22Rv1 (cell line): ENCODE data around the gene FGF1.

Experiments
- ZFX ChIP-seq: fragments of 450-650 bp; IDR thresholded peaks from 2 replicates; pipeline ENCODE4 v1.6.1; 2017; ENCODE audit warnings: antibody characterized with exemption, borderline replicate concordance
- TF ChIP-seq, protein P1 (sequence below): fragments of 450-650 bp; IDR thresholded peaks from 2 replicates; pipeline ENCODE4 v1.5.1; 2017; ENCODE audit warnings: mild to moderate bottlenecking

DNA sequence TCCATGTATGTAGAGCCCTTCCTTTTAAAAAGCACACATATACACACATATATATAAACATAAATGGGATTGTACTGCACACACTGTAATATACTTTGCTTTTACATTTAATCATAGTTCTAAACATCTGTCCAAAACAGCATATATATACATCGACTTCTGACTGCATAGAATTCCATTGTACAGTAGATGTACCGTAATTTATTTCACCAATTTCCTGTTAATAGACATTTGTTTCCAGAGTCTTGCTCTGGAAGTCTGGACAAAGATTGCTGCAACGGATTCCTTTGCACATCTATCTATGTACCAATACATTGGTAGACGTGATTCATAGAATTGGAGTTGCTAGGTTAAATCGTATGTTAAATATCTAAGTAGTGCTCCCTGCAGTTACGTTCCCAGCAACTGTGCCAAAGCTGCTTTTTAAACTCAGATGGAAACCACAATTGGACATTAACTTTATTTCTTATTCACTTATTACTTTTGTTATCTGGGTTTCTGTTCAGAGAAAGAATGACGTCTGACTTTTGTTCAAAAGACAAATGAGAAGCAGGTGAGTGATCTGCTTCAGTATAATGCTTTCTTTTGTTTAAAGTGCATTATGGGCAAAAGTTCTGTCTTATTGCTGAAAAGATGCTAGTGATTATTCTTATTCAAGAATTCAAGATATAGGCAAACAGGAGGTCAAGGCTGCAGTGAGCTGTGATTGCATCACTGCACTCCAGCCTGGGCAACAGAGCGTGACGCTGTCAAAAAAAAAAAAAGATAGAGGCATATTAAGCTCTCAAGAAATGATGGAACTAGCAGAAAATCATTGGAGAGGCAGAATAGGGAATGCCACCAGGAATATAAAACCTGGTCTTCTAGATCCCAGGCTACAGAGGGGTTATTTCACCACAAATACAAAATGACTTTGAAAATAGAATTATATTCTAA is 138.2 kb downstream of the FGF1 start:
- TF ChIP-seq, protein P1, sequence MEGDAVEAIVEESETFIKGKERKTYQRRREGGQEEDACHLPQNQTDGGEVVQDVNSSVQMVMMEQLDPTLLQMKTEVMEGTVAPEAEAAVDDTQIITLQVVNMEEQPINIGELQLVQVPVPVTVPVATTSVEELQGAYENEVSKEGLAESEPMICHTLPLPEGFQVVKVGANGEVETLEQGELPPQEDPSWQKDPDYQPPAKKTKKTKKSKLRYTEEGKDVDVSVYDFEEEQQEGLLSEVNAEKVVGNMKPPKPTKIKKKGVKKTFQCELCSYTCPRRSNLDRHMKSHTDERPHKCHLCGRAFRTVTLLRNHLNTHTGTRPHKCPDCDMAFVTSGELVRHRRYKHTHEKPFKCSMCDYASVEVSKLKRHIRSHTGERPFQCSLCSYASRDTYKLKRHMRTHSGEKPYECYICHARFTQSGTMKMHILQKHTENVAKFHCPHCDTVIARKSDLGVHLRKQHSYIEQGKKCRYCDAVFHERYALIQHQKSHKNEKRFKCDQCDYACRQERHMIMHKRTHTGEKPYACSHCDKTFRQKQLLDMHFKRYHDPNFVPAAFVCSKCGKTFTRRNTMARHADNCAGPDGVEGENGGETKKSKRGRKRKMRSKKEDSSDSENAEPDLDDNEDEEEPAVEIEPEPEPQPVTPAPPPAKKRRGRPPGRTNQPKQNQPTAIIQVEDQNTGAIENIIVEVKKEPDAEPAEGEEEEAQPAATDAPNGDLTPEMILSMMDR: no peak
- TF ChIP-seq ZFX: no peak
